ENCODE measurements around the gene THEM4.
"Not testable (repeated sequence)": the region's sequence is repeated elsewhere in the genome, so short reads cannot be mapped to it uniquely, and the experiment has no call there.

The THEM4 gene

GRCh38 chr1:151892190-151892589, 17.1 kb downstream of the THEM4 start:
- DNase-seq (ENCODE audit: low read depth): no peak

- DNase-seq (ENCODE audit: low read depth): no peak
Observed at GRCh38 chr1:151891512-151891911, 17.8 kb downstream of the THEM4 start.

GRCh38 chr1:151888972-151889570, 20.2 kb downstream of the THEM4 start:
- no peak for DNase-seq (ENCODE audit: low read depth)

GRCh38 chr1:151887028-151887427, 22.3 kb downstream of the THEM4 start:
- DNase-seq (ENCODE audit: low read depth): no peak

- no peak for DNase-seq (ENCODE audit: low read depth)
Observed at GRCh38 chr1:151885479-151885878, 23.8 kb downstream of the THEM4 start.

GRCh38 chr1:151884879-151885278, 24.4 kb downstream of the THEM4 start:
- DNase-seq (ENCODE audit: low read depth): not testable (repeated sequence)

GRCh38 chr1:151884445-151884844, 24.9 kb downstream of the THEM4 start:
- not testable (repeated sequence) for DNase-seq (ENCODE audit: low read depth)

GRCh38 chr1:151883898-151884297, 25.4 kb downstream of the THEM4 start:
- not testable (repeated sequence) for DNase-seq (ENCODE audit: low read depth)

- DNase-seq (ENCODE audit: low read depth): not testable (repeated sequence)
Observed at GRCh38 chr1:151882918-151883317, 26.4 kb downstream of the THEM4 start.

- no peak for DNase-seq (ENCODE audit: low read depth)
Observed at GRCh38 chr1:151882466-151882865, 26.8 kb downstream of the THEM4 start.

- no peak for DNase-seq (ENCODE audit: low read depth)
Observed at GRCh38 chr1:151881479-151881878, 27.8 kb downstream of the THEM4 start.

- no peak for DNase-seq (ENCODE audit: low read depth)
Observed at GRCh38 chr1:151875419-151876097, 33.8 kb downstream of the THEM4 start.

- not testable (repeated sequence) for DNase-seq (ENCODE audit: low read depth)
Observed at GRCh38 chr1:151872776-151873175, 36.5 kb downstream of the THEM4 start.

- no peak for DNase-seq (ENCODE audit: low read depth)
Observed at GRCh38 chr1:151871284-151872030, 37.9 kb downstream of the THEM4 start.

- no peak for DNase-seq (ENCODE audit: low read depth)
Observed at GRCh38 chr1:151868486-151868885, 40.8 kb downstream of the THEM4 start.

- no peak for DNase-seq (ENCODE audit: low read depth)
Observed at GRCh38 chr1:151867765-151868411, 41.4 kb downstream of the THEM4 start.

GRCh38 chr1:151867321-151867720, 42.0 kb downstream of the THEM4 start:
- no peak for DNase-seq (ENCODE audit: low read depth)

- DNase-seq (ENCODE audit: low read depth): no peak
Observed at GRCh38 chr1:151864411-151864810, 44.9 kb downstream of the THEM4 start.

GRCh38 chr1:151862604-151863003, 46.7 kb downstream of the THEM4 start:
- no peak for DNase-seq (ENCODE audit: low read depth)

GRCh38 chr1:151860504-151861187, 48.7 kb downstream of the THEM4 start:
- no peak for DNase-seq (ENCODE audit: low read depth)

- DNase-seq (ENCODE audit: low read depth): no peak
Observed at GRCh38 chr1:151859891-151860293, 49.4 kb downstream of the THEM4 start.

Measured in stimulated activated CD8-positive, alpha-beta memory T cell treated with anti-CD3 and anti-CD28 coated beads, Interleukin-12 subunit alpha, Interleukin-12 subunit beta, amount 100 ng/mL, for 4 hours (primary cell).